Spinal cord (tissue), 10 donors: ENCODE data around the gene GTF2F2. TPM values are rescaled to one million over a fixed set of nuclear protein-coding genes. Genes with fewer than 3 reads are reported as not detected.

Source experiments
- DNase-seq, 6 donors: peaks; one replicate each; pipeline versions ENCODE4 v3.0.0 to v3.0.0-alpha.2; 2013 to 2015; ENCODE audit warnings: low spot score in 6 of 6, low read depth in 4 of 6
- H3K27ac ChIP-seq: one replicate; pipeline ENCODE4 v1.5.1; 2013; ENCODE audit warnings: low read depth, low read length, control low read depth
- H3K27me3 ChIP-seq: one replicate; pipeline ENCODE4 v1.6.1; 2013; ENCODE audit warnings: low read length; ENCODE audit not compliant: control insufficient read depth, insufficient read depth
- H3K36me3 ChIP-seq: one replicate; pipeline ENCODE4 v1.6.1; 2013; ENCODE audit warnings: low read length; ENCODE audit not compliant: control insufficient read depth, insufficient read depth
- H3K4me1 ChIP-seq: one replicate; pipeline ENCODE4 v1.6.1; 2013; ENCODE audit warnings: low read length; ENCODE audit not compliant: control insufficient read depth, insufficient read depth
- H3K4me3 ChIP-seq: one replicate; pipeline ENCODE4 v1.5.1; 2013; ENCODE audit warnings: low read depth, low read length, control low read depth
- H3K9me3 ChIP-seq: one replicate; pipeline ENCODE4 v1.6.1; 2013; ENCODE audit warnings: low read length; ENCODE audit not compliant: control insufficient read depth, insufficient read depth
- WGBS: methylation state at CpG from one replicate; pipeline ENCODE4 v1.1.5; 2013; ENCODE audit warnings: missing lambda C conversion rate; ENCODE audit not compliant: insufficient coverage; 5-methylcytosine and 5-hydroxymethylcytosine counted together
- polyA plus RNA-seq, 2 donors: library from polyadenylated mRNA; unstranded; fragments of 120-200 nt; gene quantifications; one replicate each; pipeline ENCODE4 v1.2.1, GENCODE V29; 2013; ENCODE audit not compliant: insufficient read length in 2 of 2
- total RNA-seq, 2 donors: library from RNA; depleted of rRNA in 1 of 2; stranded (reverse); fragments of 120-200 nt in 1 of 2; fragments of >200 nt in 1 of 2; gene quantifications; one replicate each; pipeline versions ENCODE4 v1.2.3 to v1.2.4, GENCODE V29; 2013 to 2014
- donor health status: healthy.

The GTF2F2 gene
- total and polyA plus RNA-seq, 4 donors: 24.7 to 34.1 (median 28.7) TPM

DNA sequence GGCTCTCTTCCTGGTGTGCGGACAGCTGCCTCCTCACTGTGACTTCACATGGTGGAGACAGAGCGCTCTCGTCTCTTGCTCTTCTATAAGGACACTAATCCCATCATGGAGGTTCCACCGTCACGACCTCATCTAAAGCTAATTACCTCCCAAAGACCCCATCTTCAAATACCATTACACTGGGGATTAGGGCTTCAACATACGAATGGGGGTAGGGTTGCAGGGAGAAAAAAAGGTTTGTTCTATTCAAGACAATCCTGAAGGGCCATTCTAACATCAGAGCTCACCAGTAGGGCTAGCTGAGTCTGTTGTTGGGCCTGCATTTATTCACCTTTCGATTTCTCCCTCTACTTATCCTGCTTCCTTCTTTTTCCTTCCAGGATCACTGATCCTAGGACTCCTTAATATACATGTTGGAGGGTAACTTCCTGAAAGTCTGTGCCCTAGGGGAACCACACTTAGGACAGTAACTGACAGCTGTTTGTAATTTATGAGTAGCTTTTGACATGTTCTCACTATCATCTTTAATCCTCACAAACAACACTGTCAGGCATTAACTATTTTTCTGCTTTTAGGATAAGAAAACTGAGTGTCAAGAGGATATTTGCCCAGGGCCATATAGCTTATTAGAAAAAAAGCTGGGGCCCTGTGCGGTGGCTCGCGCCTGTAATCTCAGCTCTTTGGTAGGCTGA, 18.8 kb upstream of the GTF2F2 start:
- Histone ChIP-seq H3K27ac (peak overlapping the region; percentile 26), H3K27me3 (no peaks in the 10 kb centered on the region), H3K9me3 (no peaks in the 10 kb centered on the region), H3K4me1 (peaks cover 8% of the 10 kb centered on the region), H3K4me3 (no peak overlapping the region), H3K36me3 (no peaks in the 10 kb centered on the region)
- DNase-seq: no peak
- no CpG with 5 or more reads among the region's 10 CpGs for WGBS

DNA sequence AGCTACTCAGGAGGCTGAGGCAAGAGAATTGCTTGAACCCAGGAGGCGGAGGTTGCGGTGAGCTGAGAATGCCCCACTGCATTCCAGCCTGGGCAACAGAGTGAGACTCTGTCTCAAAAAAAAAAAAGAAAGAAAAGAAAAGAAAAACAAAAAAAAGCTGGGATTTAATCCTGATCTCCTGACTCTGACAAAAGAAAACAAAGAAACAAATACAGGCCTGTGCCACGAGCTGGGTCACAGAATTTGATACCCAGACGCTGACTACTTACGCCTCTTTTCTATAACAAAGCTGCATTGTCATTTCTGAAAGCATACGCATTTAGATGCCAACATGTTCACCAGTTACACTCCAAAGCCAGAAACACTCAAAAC, 18.2 kb upstream of the GTF2F2 start:
- Histone ChIP-seq H3K4me3 (no peak overlapping the region), H3K9me3 (no peaks in the 10 kb centered on the region), H3K4me1 (peaks cover 8% of the 10 kb centered on the region), H3K27ac (peak overlapping the region; percentile 26), H3K27me3 (no peaks in the 10 kb centered on the region), H3K36me3 (no peaks in the 10 kb centered on the region)
- WGBS: 8% methylated on average over 2 of the region's 6 CpGs
- no peak for DNase-seq

DNA sequence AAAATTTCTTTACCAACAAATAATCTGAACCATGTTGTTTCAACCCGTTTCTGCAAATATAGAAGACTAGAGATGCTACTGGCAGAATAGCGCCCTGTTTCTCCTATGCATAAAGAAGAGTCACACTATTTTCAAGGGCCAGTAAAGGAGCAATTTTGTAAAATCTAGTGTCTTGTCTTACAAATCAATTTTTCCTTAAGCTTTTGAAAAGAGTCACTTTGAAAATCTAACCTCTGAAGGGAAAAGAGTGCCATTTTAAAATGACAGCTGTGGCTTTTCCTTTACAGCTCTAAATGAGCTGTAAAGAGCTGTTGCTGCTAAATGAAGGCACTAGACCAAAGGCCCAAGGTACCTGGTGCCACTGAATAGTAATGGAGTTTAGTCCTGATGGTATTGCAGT, 16.9 kb upstream of the GTF2F2 start:
- H3K27ac ChIP-seq: no peak overlapping the region
- H3K9me3 ChIP-seq: no peaks in the 10 kb centered on the region
- DNase-seq: peak in 1 of 6 donors; percentile 53
- H3K36me3 ChIP-seq: no peaks in the 10 kb centered on the region
- WGBS: no CpG with 5 or more reads among the region's 2 CpGs
- peaks cover 8% of the 10 kb centered on the region for H3K4me1 ChIP-seq
- no peak overlapping the region for H3K4me3 ChIP-seq
- H3K27me3 ChIP-seq: no peaks in the 10 kb centered on the region

DNA sequence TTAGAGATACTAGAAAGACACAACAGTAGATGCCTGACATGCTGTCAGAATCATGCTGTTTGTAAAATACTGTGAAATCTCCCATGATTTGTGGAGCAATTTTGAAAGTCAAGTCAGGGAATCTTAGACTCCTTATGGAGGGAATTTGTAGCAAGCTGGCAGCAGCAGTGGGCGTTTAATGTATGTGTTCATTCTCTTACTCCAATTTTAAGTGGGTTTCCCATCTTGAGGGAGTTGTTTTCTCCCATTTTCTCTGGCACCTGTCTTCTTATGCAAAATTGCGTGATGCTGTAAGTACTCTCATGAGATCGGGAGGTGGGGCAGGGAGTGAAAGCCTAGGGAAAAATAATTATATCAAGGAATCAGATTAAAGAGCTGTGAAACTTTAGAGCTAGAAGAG, 16.0 kb upstream of the GTF2F2 start:
- Histone ChIP-seq H3K36me3 (no peaks in the 10 kb centered on the region), H3K4me1 (peaks cover 8% of the 10 kb centered on the region), H3K27ac (no peak overlapping the region), H3K27me3 (peaks cover 2% of the 10 kb centered on the region), H3K4me3 (no peak overlapping the region), H3K9me3 (no peaks in the 10 kb centered on the region)
- DNase-seq: peak in 2 of 6 donors; percentile 58 to 73
- WGBS: 80% methylated on average over 2 of the region's 3 CpGs

DNA sequence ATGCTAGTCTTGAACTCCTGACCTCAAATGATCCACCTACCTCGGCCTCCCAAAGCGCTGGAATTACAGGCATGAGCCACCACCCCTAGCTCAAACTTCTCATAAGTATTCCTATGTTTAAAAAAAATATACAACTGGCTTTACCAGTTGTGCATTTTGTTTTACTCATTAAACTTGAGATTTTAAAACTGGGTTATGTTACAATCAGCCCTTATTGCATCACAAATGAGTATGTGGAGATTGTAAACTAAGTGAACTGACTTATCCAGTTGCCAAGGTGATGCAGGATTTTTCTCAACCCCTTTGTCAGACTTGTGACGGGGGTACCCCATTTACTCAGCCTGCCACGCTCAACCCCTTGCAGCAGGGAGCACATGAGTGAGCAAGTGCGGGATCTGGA, 14.4 kb upstream of the GTF2F2 start:
- Histone ChIP-seq H3K4me1 (peaks cover 8% of the 10 kb centered on the region), H3K27ac (no peak overlapping the region), H3K36me3 (no peaks in the 10 kb centered on the region), H3K9me3 (no peaks in the 10 kb centered on the region), H3K27me3 (peaks cover 2% of the 10 kb centered on the region), H3K4me3 (no peak overlapping the region)
- no peak for DNase-seq
- 69% methylated on average over 3 of the region's 5 CpGs for WGBS

DNA sequence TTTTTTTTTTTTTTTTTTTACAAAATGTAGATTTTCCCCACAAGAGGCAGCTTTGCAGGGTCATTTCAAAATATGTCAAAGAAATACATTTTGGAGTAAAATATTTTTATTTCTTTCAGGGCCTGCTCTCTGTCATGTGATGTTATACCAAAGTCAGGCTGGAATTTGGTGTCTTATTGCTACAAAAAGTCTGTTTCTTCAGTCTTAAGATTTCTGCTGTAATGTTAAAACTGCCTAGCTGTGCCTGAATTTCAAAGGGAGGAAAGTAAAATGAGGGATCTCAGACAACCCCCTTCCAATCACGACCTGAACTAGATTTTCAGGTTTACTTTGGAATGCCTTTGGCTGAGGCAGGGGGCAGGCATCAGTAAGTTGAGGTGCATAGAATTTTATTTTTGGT, 12.8 kb upstream of the GTF2F2 start:
- H3K9me3 ChIP-seq: no peaks in the 10 kb centered on the region
- H3K27ac ChIP-seq: no peak overlapping the region
- no peak for DNase-seq
- H3K36me3 ChIP-seq: no peaks in the 10 kb centered on the region
- H3K4me3 ChIP-seq: no peak overlapping the region
- peaks cover 2% of the 10 kb centered on the region for H3K27me3 ChIP-seq
- no CpG with 5 or more reads among the region's 1 CpG for WGBS
- no peaks in the 10 kb centered on the region for H3K4me1 ChIP-seq

DNA sequence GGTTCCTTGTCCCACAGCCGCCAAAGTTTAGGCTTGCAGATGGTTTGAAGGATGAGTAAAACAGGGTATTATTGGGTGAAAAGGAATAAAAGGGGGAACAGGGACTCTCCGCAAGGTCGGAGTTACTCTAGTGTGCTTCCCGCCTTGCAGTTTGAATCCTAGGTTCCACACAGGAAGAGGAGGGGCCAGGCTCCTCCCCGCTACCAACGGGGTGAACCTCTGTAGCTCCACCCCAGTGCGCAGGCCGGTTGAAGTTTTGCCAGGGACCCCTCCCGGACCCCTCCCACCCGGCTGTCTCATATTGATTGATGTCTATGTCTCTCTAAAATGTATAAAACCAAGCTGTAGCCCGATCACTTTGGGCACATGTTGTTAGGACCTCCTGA, 11.6 kb upstream of the GTF2F2 start:
- 58% methylated on average over 5 of the region's 11 CpGs for WGBS
- Histone ChIP-seq H3K9me3 (no peaks in the 10 kb centered on the region), H3K4me3 (no peak overlapping the region), H3K27me3 (peaks cover 2% of the 10 kb centered on the region), H3K36me3 (no peaks in the 10 kb centered on the region), H3K4me1 (no peaks in the 10 kb centered on the region), H3K27ac (no peak overlapping the region)
- no peak for DNase-seq

DNA sequence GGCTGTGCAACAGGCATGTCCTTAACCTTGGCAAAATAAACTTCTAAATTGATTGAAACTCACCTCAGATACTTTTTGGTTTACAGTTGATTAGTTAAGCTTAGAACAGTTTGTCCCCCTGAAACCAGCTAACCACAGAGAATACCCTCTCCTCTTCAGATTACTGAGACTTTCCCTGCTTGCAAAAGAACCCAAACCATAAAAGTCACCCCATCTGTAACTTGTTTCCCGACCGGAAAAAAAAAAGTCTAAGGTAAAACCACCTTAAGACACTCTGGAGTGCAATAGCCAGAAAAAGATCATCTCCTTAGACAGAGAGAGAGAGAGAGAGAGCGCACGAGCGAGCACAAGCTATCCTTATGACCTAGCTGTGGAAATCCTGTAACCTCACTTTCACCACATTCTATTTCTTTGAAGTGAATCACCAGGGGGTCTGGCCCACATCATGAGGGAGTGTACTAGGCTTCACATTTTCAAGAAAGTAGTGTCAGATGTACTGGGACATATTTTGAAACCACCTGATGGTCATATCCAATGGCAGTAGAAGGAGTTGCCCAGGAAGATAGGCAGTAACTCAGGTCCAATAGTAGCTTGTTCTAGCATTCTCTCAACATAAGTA, 11.1 kb upstream of the GTF2F2 start:
- Histone ChIP-seq H3K36me3 (no peaks in the 10 kb centered on the region), H3K4me3 (no peak overlapping the region), H3K27me3 (peaks cover 2% of the 10 kb centered on the region), H3K4me1 (no peaks in the 10 kb centered on the region), H3K27ac (no peak overlapping the region), H3K9me3 (no peaks in the 10 kb centered on the region)
- DNase-seq: no peak
- WGBS: no CpG with 5 or more reads among the region's 5 CpGs

DNA sequence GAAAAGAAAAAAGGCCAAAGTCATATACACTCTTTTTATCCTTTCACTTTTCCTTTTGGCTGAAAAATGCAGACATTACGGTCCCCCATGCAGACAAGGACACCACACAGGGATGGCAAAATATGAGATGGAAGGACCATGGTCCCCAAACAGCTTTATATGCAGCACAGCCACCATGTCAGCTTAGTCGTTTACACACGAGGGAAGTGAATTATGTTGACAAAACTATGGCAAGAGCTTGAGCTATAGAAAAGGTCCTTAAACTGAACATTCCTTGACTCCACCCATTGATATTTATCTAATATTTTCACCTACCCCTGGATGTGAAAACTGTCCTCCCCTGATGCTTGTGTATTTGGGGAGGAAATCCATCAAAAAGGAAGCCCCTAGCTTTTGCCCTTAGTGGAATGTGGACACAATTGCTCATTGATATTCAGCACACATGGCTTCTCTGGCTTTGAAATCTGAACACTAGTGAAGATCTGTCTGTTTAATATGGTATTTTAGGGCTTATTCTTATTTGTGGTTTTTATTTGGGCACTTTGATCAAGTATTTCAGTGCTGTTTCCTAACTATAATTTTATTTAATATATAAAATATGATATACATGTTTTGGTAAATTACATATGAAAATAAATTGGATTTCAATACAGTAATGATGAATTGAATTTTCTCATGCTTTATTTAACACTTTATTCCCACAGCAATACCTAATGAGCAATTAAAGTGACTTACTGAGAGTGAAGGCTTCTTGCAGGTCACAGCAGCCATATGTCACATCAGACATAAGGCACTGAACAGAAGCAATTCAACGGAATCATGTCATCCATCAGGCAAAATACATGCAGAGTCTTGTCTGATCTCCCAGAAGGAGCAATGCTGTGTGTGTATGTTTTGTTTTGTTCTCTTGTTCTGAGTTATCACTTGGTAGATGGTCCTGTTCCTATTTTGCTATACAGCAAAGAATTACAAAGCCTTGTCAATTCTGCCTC, 6.8 kb upstream of the GTF2F2 start:
- DNase-seq: peak in 2 of 6 donors; percentile 38 to 79
- Histone ChIP-seq H3K36me3 (no peaks in the 10 kb centered on the region), H3K27ac (no peak overlapping the region), H3K4me3 (no peak overlapping the region), H3K9me3 (no peaks in the 10 kb centered on the region), H3K4me1 (no peaks in the 10 kb centered on the region), H3K27me3 (peaks cover 2% of the 10 kb centered on the region)
- no CpG with 5 or more reads among the region's 4 CpGs for WGBS
